Mesenchymal stem cell (in vitro differentiated cells and primary cell): ENCODE measurements around the gene ANTXR2.

Source experiments
- DNase-seq: peaks from one replicate; pipeline ENCODE4 v3.0.0-alpha.2; 2013
- H2AFZ ChIP-seq: one replicate; pipeline ENCODE4 v1.6.1; 2013; ENCODE audit warnings: low read depth, mild to moderate bottlenecking, control low read depth, inconsistent platforms, low read length, moderate library complexity
- H2AK5ac ChIP-seq: 2 replicates; pipeline ENCODE4 v1.6.1; 2013; ENCODE audit warnings: low read length, moderate library complexity, mild to moderate bottlenecking, inconsistent platforms; ENCODE audit not compliant: severe bottlenecking
- H2BK120ac ChIP-seq: one replicate; pipeline ENCODE4 v1.6.1; 2013; ENCODE audit warnings: low read depth, mild to moderate bottlenecking, inconsistent platforms, low read length, moderate library complexity
- H2BK12ac ChIP-seq, 2 experiments: one replicate each; pipeline ENCODE4 v1.6.1; 2013; ENCODE audit warnings: inconsistent platforms in 2 of 2, low read length in 2 of 2, mild to moderate bottlenecking in 2 of 2, moderate library complexity in 2 of 2, control low read depth in 1 of 2
- H2BK15ac ChIP-seq: one replicate; pipeline ENCODE4 v1.6.1; 2013; ENCODE audit warnings: mild to moderate bottlenecking, low read depth, inconsistent platforms; ENCODE audit not compliant: poor library complexity, severe bottlenecking
- H2BK5ac ChIP-seq: 2 replicates; pipeline ENCODE4 v1.6.1; 2013; ENCODE audit warnings: low read depth, mild to moderate bottlenecking, low read length, control low read depth, inconsistent platforms; ENCODE audit not compliant: poor library complexity, severe bottlenecking
- H3K14ac ChIP-seq, 2 experiments: one replicate each; pipeline ENCODE4 v1.6.1; 2013; ENCODE audit warnings: inconsistent platforms in 2 of 2, low read length in 2 of 2, control low read depth in 1 of 2, mild to moderate bottlenecking in 1 of 2, moderate library complexity in 1 of 2
- H3K18ac ChIP-seq, 2 experiments: one replicate each; pipeline ENCODE4 v1.6.1; 2013; ENCODE audit warnings: inconsistent platforms in 2 of 2, low read length in 2 of 2, control low read depth in 1 of 2, low read depth in 1 of 2, mild to moderate bottlenecking in 1 of 2
- H3K23ac ChIP-seq, 2 experiments: one replicate each; pipeline ENCODE4 v1.6.1; 2013; ENCODE audit warnings: inconsistent platforms in 2 of 2, low read length in 2 of 2, mild to moderate bottlenecking in 2 of 2, moderate library complexity in 2 of 2, control low read depth in 1 of 2
- H3K27ac ChIP-seq: 2 replicates; pipeline ENCODE4 v1.5.1; 2013; ENCODE audit warnings: mild to moderate bottlenecking, moderate library complexity, low read length, control low read depth, inconsistent platforms; ENCODE audit not compliant: poor library complexity, severe bottlenecking
- H3K27me3 ChIP-seq, 2 experiments: 2 replicates each; pipeline versions ENCODE4 v1.6.1 to v1.7.0; 2013; ENCODE audit warnings: low read length in 2 of 2, mild to moderate bottlenecking in 2 of 2, moderate library complexity in 2 of 2, control low read depth in 1 of 2, inconsistent platforms in 1 of 2; ENCODE audit not compliant: control insufficient read depth in 1 of 2, insufficient read depth in 1 of 2
- H3K36me3 ChIP-seq, 2 experiments: 2 replicates each; pipeline versions ENCODE4 v1.6.1 to v1.7.0; 2013; ENCODE audit warnings: low read length in 2 of 2, control low read depth in 1 of 2, inconsistent platforms in 1 of 2, low read depth in 1 of 2, mild to moderate bottlenecking in 1 of 2; ENCODE audit not compliant: insufficient read depth in 2 of 2, control insufficient read depth in 1 of 2
- H3K4ac ChIP-seq, 2 experiments: one replicate each; pipeline ENCODE4 v1.6.1; 2013; ENCODE audit warnings: inconsistent platforms in 2 of 2, low read length in 2 of 2, mild to moderate bottlenecking in 2 of 2, moderate library complexity in 2 of 2, control low read depth in 1 of 2, low read depth in 1 of 2
- H3K4me1 ChIP-seq: 2 replicates; pipeline ENCODE4 v1.6.1; 2013; ENCODE audit warnings: low read depth, low read length, control low read depth; ENCODE audit not compliant: control insufficient read depth, insufficient read depth
- H3K4me2 ChIP-seq: 2 replicates; pipeline ENCODE4 v1.6.1; 2013; ENCODE audit warnings: low read length, mild to moderate bottlenecking, inconsistent platforms; ENCODE audit not compliant: poor library complexity, severe bottlenecking
- H3K4me3 ChIP-seq, 2 experiments: 2 replicates each; pipeline versions ENCODE4 v1.5.1 to v1.7.0; 2013; ENCODE audit warnings: low read length in 2 of 2, mild to moderate bottlenecking in 2 of 2, control low read depth in 1 of 2, low read depth in 1 of 2; ENCODE audit not compliant: insufficient read depth in 1 of 2
- H3K79me1 ChIP-seq: replicated peaks from 2 replicates; pipeline ENCODE4 v1.6.1; 2013; ENCODE audit warnings: mild to moderate bottlenecking, control low read depth, low read length, inconsistent platforms; ENCODE audit not compliant: poor library complexity, severe bottlenecking
- H3K9ac ChIP-seq: 2 replicates; pipeline ENCODE4 v1.7.0; 2013; ENCODE audit warnings: mild to moderate bottlenecking, low read length, moderate library complexity
- H3K9me3 ChIP-seq: 2 replicates; pipeline ENCODE4 v1.7.0; 2013; ENCODE audit warnings: mild to moderate bottlenecking, low read length; ENCODE audit not compliant: control insufficient read depth
- H4K8ac ChIP-seq: one replicate; pipeline ENCODE4 v1.6.1; 2013; ENCODE audit warnings: inconsistent platforms, mild to moderate bottlenecking, low read length, moderate library complexity
- H4K91ac ChIP-seq: one replicate; pipeline ENCODE4 v1.6.1; 2013; ENCODE audit warnings: mild to moderate bottlenecking, low read length, inconsistent platforms
- WGBS: methylation state at CpG from one replicate; pipeline ENCODE4 v1.1.7; 2013; ENCODE audit warnings: mixed read lengths; 5-methylcytosine and 5-hydroxymethylcytosine counted together

The ANTXR2 gene

DNA sequence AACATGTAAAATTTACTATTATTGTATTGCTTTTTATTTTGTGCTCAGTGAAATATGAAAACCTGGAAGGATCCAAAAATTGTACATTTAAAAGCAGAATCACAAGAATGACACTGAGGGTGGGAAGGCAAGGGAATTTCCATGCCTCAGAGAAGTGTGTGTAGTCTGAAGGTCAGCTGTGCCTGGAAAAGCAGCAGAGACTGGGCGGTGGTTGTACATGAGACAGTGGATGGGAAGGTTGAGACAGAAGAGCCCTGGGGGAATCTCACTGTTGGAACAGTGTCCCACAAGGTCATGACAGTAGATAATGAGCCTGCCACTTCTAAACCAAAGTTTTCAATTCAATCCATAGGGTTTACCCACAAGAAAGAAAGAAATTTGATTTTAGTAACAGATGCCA, 17.1 kb upstream of the ANTXR2 start:
- no peak overlapping the region for H2AFZ ChIP-seq
- no CpG with 5 or more reads among the region's 1 CpG for WGBS

DNA sequence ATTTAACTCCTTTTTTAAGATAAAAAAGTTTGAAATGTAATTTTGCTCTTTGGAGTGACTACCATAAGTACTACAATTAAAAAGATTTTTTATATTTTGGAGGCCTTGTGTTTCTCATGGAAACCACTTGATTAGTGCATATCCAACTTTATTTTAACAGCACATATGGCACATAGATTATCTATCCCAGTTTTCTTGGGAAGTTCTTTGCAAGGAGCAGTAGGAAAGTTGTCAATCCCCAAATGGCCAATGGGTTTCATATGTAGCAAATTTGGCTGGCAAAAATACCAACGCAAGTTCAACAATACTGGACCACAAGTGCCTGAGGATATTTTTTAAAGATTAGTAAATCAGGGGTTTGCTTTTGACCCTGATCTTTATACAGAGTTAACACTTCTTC, 15.4 kb upstream of the ANTXR2 start:
- H3K18ac ChIP-seq = no peak overlapping the region
- no peak overlapping the region for H2BK15ac ChIP-seq
- H3K36me3 ChIP-seq = no peaks in the 10 kb centered on the region
- H2BK120ac ChIP-seq = no peak overlapping the region
- no peak overlapping the region for H3K9ac ChIP-seq
- H2AFZ ChIP-seq = no peak overlapping the region
- no peaks in the 10 kb centered on the region for H3K4me1 ChIP-seq
- H3K4me2 ChIP-seq = no peak overlapping the region
- H2AK5ac ChIP-seq = no peak overlapping the region
- H3K79me1 ChIP-seq = no peaks in the 10 kb centered on the region
- H2BK12ac ChIP-seq = no peak overlapping the region
- DNase-seq = no peak
- no peaks in the 10 kb centered on the region for H3K9me3 ChIP-seq
- no peak overlapping the region for H3K4me3 ChIP-seq
- H3K14ac ChIP-seq = no peak overlapping the region
- no peak overlapping the region for H3K27ac ChIP-seq
- WGBS = no CpG with 5 or more reads among the region's 1 CpG
- H3K27me3 ChIP-seq = no peaks in the 10 kb centered on the region
- no peak overlapping the region for H4K91ac ChIP-seq
- no peak overlapping the region for H3K4ac ChIP-seq
- H2BK5ac ChIP-seq = no peak overlapping the region
- H3K23ac ChIP-seq = no peak overlapping the region
- H4K8ac ChIP-seq = no peak overlapping the region

More for the DNA sequence above, 17.1 kb upstream of the ANTXR2 start:
- no peak overlapping the region for H2BK15ac ChIP-seq
- H3K4me3 ChIP-seq = no peak overlapping the region
- H3K4me2 ChIP-seq = no peak overlapping the region
- H3K4ac ChIP-seq = no peak overlapping the region
- peaks cover 1% of the 10 kb centered on the region for H3K4me1 ChIP-seq
- DNase-seq = no peak
- no peak overlapping the region for H2BK5ac ChIP-seq
- H2BK120ac ChIP-seq = no peak overlapping the region
- no peak overlapping the region for H3K14ac ChIP-seq
- no peak overlapping the region for H3K18ac ChIP-seq
- H4K8ac ChIP-seq = no peak overlapping the region
- no peak overlapping the region for H3K9ac ChIP-seq
- H3K36me3 ChIP-seq = no peaks in the 10 kb centered on the region
- no peaks in the 10 kb centered on the region for H3K9me3 ChIP-seq
- no peak overlapping the region for H2AK5ac ChIP-seq
- H4K91ac ChIP-seq = no peak overlapping the region
- no peak overlapping the region for H3K27ac ChIP-seq
- H3K23ac ChIP-seq = no peak overlapping the region
- H3K79me1 ChIP-seq = no peaks in the 10 kb centered on the region
- H3K27me3 ChIP-seq = no peaks in the 10 kb centered on the region
- no peak overlapping the region for H2BK12ac ChIP-seq

DNA sequence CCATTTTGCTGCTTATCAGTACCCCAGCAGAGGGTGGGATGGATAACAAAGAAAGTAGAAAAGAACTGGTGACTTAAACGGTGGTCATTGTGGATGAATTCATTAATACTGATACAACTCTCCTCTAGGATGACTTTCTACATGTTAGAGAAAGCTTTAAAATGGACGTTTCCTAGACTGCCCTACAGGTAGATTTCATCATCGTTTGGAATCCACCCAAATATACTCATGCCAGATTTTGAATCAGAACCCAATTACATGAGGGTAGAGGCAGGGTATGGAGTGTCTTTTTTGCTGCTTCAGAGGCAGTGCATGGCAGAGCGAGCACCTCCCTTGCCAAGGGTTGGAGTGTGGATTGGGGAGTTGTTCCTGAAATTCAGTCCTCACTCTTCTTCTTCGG, 13.3 kb upstream of the ANTXR2 start:
- no peak overlapping the region for H4K91ac ChIP-seq
- H3K27me3 ChIP-seq = no peaks in the 10 kb centered on the region
- no peak overlapping the region for H2BK12ac ChIP-seq
- no peaks in the 10 kb centered on the region for H3K36me3 ChIP-seq
- no peaks in the 10 kb centered on the region for H3K9me3 ChIP-seq
- no peak overlapping the region for H2BK120ac ChIP-seq
- H2BK15ac ChIP-seq = no peak overlapping the region
- no peak overlapping the region for H2AK5ac ChIP-seq
- H3K23ac ChIP-seq = no peak overlapping the region
- no peaks in the 10 kb centered on the region for H3K79me1 ChIP-seq
- no peak overlapping the region for H4K8ac ChIP-seq
- 100% methylated on average over 2 of the region's 5 CpGs for WGBS
- H3K4me3 ChIP-seq = no peak overlapping the region
- DNase-seq = no peak
- H3K4ac ChIP-seq = no peak overlapping the region
- H3K4me2 ChIP-seq = no peak overlapping the region
- no peak overlapping the region for H3K18ac ChIP-seq
- H3K14ac ChIP-seq = no peak overlapping the region
- no peak overlapping the region for H3K27ac ChIP-seq
- no peak overlapping the region for H2BK5ac ChIP-seq
- H2AFZ ChIP-seq = no peak overlapping the region
- H3K4me1 ChIP-seq = no peaks in the 10 kb centered on the region
- no peak overlapping the region for H3K9ac ChIP-seq

DNA sequence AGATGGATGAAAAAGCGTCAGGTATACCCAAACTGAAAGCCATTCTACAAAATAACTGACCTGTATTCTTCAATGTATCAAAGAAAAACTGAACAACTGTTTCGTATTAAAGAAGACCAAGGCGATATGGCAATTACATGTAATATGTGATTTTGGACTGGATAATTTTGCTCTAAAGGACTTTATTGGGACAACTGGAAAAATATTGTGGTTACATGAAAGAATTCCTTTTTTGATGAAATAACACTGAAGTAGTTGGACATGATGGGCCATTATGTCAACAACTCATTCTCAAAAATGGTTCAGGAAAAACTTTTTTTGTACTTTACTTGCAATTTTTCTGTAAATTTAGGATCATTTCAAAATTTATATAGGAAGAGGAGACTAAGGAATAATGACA, 12.1 kb upstream of the ANTXR2 start:
- Histone ChIP-seq H3K36me3 (no peaks in the 10 kb centered on the region), H2BK15ac (no peak overlapping the region), H2AK5ac (no peak overlapping the region), H2AFZ (no peak overlapping the region), H3K23ac (no peak overlapping the region), H3K14ac (no peak overlapping the region), H3K4me2 (no peak overlapping the region), H3K4ac (no peak overlapping the region), H2BK12ac (no peak overlapping the region), H3K18ac (no peak overlapping the region), H3K4me3 (no peak overlapping the region), H4K91ac (no peak overlapping the region), H3K79me1 (no peaks in the 10 kb centered on the region), H3K27ac (no peak overlapping the region), H3K9me3 (no peaks in the 10 kb centered on the region), H3K27me3 (no peaks in the 10 kb centered on the region), H4K8ac (no peak overlapping the region), H3K9ac (no peak overlapping the region), H2BK120ac (no peak overlapping the region), H3K4me1 (no peaks in the 10 kb centered on the region), H2BK5ac (no peak overlapping the region)
- WGBS = 92% methylated on average over 2 of the region's 3 CpGs
- no peak for DNase-seq
